SK-N-SH (cell line): ENCODE results near the gene FOXF1.

Source experiments
- CTCF ChIP-seq: fragments of 200-600 bp; sonication (generic); IDR thresholded peaks from 2 replicates; pipeline ENCODE4 v1.6.1; 2017; ENCODE audit warnings: antibody characterized with exemption, mild to moderate bottlenecking, moderate library complexity
- EP300 ChIP-seq, 2 experiments: IDR thresholded peaks; 2 replicates each; pipeline versions ENCODE4 v1.4.0 to v1.6.1; 2012; ENCODE audit warnings: borderline replicate concordance in 1 of 2, low read depth in 1 of 2, low read length in 1 of 2
- EZH2phosphoT487 ChIP-seq: fragments of 200-600 bp; sonication (generic); IDR thresholded peaks from 2 replicates; pipeline ENCODE4 v1.6.1; 2017; ENCODE audit warnings: low read depth, mixed run types, mild to moderate bottlenecking, antibody characterized with exemption, moderate library complexity, borderline replicate concordance
- FOXJ3 ChIP-seq: sonication (generic); formaldehyde crosslinking; IDR thresholded peaks from 2 replicates; pipeline ENCODE4 v1.5.1; 2020; ENCODE audit warnings: mild to moderate bottlenecking, missing genetic modification reagents
- GABPA ChIP-seq: IDR thresholded peaks from 2 replicates; pipeline ENCODE4 v1.4.0; 2012; ENCODE audit warnings: low read depth, mild to moderate bottlenecking
- MEF2A ChIP-seq: IDR thresholded peaks from 2 replicates; pipeline ENCODE4 v1.4.0; 2012; ENCODE audit warnings: low read depth, borderline replicate concordance
- POLR2AphosphoS5 ChIP-seq: IDR thresholded peaks from 2 replicates; pipeline ENCODE4 v1.6.1; 2012; ENCODE audit warnings: low read depth, low read length
- RAD21 ChIP-seq: IDR thresholded peaks from 2 replicates; pipeline ENCODE4 v1.6.1; 2012; ENCODE audit warnings: mild to moderate bottlenecking, low read length
- RXRA ChIP-seq: IDR thresholded peaks from 2 replicates; pipeline ENCODE4 v1.4.0; 2012; ENCODE audit warnings: low read depth, mild to moderate bottlenecking, borderline replicate concordance
- TAF1 ChIP-seq: IDR thresholded peaks from 2 replicates; pipeline ENCODE4 v1.6.1; 2012; ENCODE audit warnings: low read depth, mild to moderate bottlenecking, low read length, moderate library complexity, borderline replicate concordance
- YY1 ChIP-seq: IDR thresholded peaks from 2 replicates; pipeline ENCODE4 v1.4.0; 2012; ENCODE audit warnings: low read depth, mild to moderate bottlenecking
- TF ChIP-seq, protein P1 (sequence below): fragments of 150-350 bp; IDR thresholded peaks from 2 replicates; pipeline ENCODE4 v1.6.1; 2016; ENCODE audit warnings: mild to moderate bottlenecking, low read depth, low read length

GRCh38 chr16:86491640-86492023 is 18.7 kb upstream of the FOXF1 start:
- TF ChIP-seq MEF2A (no peak), YY1 (no peak), FOXJ3 (CRISPR knock-in tag) (no peak), CTCF (no peak), GABPA (no peak), EZH2phosphoT487 (no peak), RXRA (no peak), TAF1 (no peak), POLR2AphosphoS5 (no peak), EP300 (IDR thresholded peaks at IDR 0.05; ENCODE audit: borderline replicate concordance in 1 of 2, low read depth in 1 of 2, low read length in 1 of 2) (no peak), RAD21 (no peak)
- TF ChIP-seq, protein P1, sequence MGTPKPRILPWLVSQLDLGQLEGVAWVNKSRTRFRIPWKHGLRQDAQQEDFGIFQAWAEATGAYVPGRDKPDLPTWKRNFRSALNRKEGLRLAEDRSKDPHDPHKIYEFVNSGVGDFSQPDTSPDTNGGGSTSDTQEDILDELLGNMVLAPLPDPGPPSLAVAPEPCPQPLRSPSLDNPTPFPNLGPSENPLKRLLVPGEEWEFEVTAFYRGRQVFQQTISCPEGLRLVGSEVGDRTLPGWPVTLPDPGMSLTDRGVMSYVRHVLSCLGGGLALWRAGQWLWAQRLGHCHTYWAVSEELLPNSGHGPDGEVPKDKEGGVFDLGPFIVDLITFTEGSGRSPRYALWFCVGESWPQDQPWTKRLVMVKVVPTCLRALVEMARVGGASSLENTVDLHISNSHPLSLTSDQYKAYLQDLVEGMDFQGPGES = no peak
